H1 (cell line): ENCODE results near the gene VARS2. TPM values are rescaled to one million over a fixed set of nuclear protein-coding genes. Genes with fewer than 3 reads are reported as not detected.

ENCODE experiments used
- CTCF ChIA-PET: fragments of 300-600 bp; sonication (Branson Sonifier 250); formaldehyde crosslinking; loops from one replicate; lab custom pipeline; 2021; ENCODE audit not compliant: partially characterized antibody; lab: Charles Lee
- POLR2A ChIA-PET: fragments of 300-600 bp; sonication (Branson Sonifier 250); formaldehyde crosslinking; loops from one replicate; lab custom pipeline; 2021; ENCODE audit warnings: inconsistent platforms; ENCODE audit not compliant: partially characterized antibody; lab: Charles Lee
- DNase-seq, 2 experiments: peaks; one replicate each; pipeline versions ENCODE4 v3.0.0 to v3.0.0-alpha.2; 2010 to 2022; ENCODE audit warnings: low spot score in 2 of 2, low read depth in 1 of 2, mixed read lengths in 1 of 2
- FAIRE-seq: peaks from 2 replicates; lab custom pipeline; 2011; peaks lifted over from hg19 to GRCh38; lab: Jason Lieb, UNC
- H2AFZ ChIP-seq: 2 replicates; pipeline ENCODE4 v1.8.1; 2012; ENCODE audit warnings: low read length, inconsistent platforms
- H2AK5ac ChIP-seq: 2 replicates; pipeline ENCODE4 v1.6.1; 2013; ENCODE audit warnings: low read depth, low read length
- H2BK120ac ChIP-seq: replicated peaks from 2 replicates; pipeline ENCODE3; 2013; ENCODE audit warnings: low read depth, low read length, inconsistent platforms
- H2BK12ac ChIP-seq: 2 replicates; pipeline ENCODE4 v1.6.1; 2013; ENCODE audit warnings: low read depth, low read length
- H2BK15ac ChIP-seq: 2 replicates; pipeline ENCODE4 v1.6.1; 2013; ENCODE audit warnings: low read length
- H2BK20ac ChIP-seq: 2 replicates; pipeline ENCODE4 v1.6.1; 2013; ENCODE audit warnings: low read length
- H2BK5ac ChIP-seq: 2 replicates; pipeline ENCODE4 v1.6.1; 2013; ENCODE audit warnings: low read depth, low read length
- H3K14ac ChIP-seq: 2 replicates; pipeline ENCODE4 v1.6.1; 2013; ENCODE audit warnings: inconsistent platforms; ENCODE audit not compliant: insufficient read length
- H3K18ac ChIP-seq: 2 replicates; pipeline ENCODE4 v1.6.1; 2013; ENCODE audit warnings: low read length; ENCODE audit errors: extremely low read depth
- H3K23ac ChIP-seq: 2 replicates; pipeline ENCODE4 v1.6.1; 2013; ENCODE audit warnings: inconsistent platforms; ENCODE audit not compliant: insufficient read length
- H3K23me2 ChIP-seq: 2 replicates; pipeline ENCODE4 v1.6.1; 2013; ENCODE audit warnings: low read depth, low read length
- H3K27ac ChIP-seq: 2 replicates; pipeline ENCODE4 v1.6.1; 2011; ENCODE audit warnings: low read depth, low read length, inconsistent platforms
- H3K27me3 ChIP-seq, 4 experiments: replicated peaks in 1 of 4; 1 replicate in 1 of 4; 2 replicates in 3 of 4; pipeline versions ENCODE4 v1.6.1 to v1.8.1; 2011 to 2013; ENCODE audit warnings: low read length in 3 of 4, mild to moderate bottlenecking in 3 of 4, inconsistent platforms in 2 of 4, mixed read lengths in 2 of 4, moderate library complexity in 1 of 4; ENCODE audit not compliant: control insufficient read depth in 3 of 4, insufficient read depth in 3 of 4; ENCODE audit errors: extremely low read depth in 1 of 4
- H3K36me3 ChIP-seq, 4 experiments: 2 replicates each; pipeline versions ENCODE4 v1.6.1 to v1.8.1; 2011 to 2013; ENCODE audit warnings: mild to moderate bottlenecking in 4 of 4, low read length in 3 of 4, moderate library complexity in 2 of 4, control low read depth in 1 of 4, inconsistent platforms in 1 of 4; ENCODE audit not compliant: insufficient read depth in 4 of 4, control insufficient read depth in 2 of 4
- H3K4ac ChIP-seq: replicated peaks from 2 replicates; pipeline ENCODE3; 2013; ENCODE audit warnings: low read length, low read depth, mixed read lengths, inconsistent platforms; ENCODE audit not compliant: insufficient read length
- H3K4me1 ChIP-seq, 4 experiments: replicated peaks in 1 of 4; 1 replicate in 1 of 4; 2 replicates in 3 of 4; pipeline versions ENCODE4 v1.6.1 to v1.8.1; 2011 to 2013; ENCODE audit warnings: low read length in 3 of 4, inconsistent platforms in 2 of 4, mixed read lengths in 1 of 4; ENCODE audit not compliant: insufficient read depth in 4 of 4, control insufficient read depth in 3 of 4
- H3K4me2 ChIP-seq, 2 experiments: 2 replicates each; pipeline versions ENCODE4 v1.6.1 to v1.8.1; 2011 to 2013; ENCODE audit warnings: low read depth in 2 of 2, low read length in 2 of 2, control low read depth in 1 of 2, inconsistent platforms in 1 of 2, mild to moderate bottlenecking in 1 of 2; ENCODE audit not compliant: insufficient read depth in 1 of 2
- H3K4me3 ChIP-seq, 4 experiments: fragments of 200-600, 300-600 bp in 1 of 4; sonication (generic), shearing (Covaris generic), sonication (Bioruptor Twin) in 1 of 4; 2 replicates each; pipeline versions ENCODE4 v1.5.1 to v1.8.1; 2011 to 2016; ENCODE audit warnings: low read length in 4 of 4, low read depth in 3 of 4, control low read depth in 2 of 4, inconsistent platforms in 2 of 4, mild to moderate bottlenecking in 2 of 4, mixed read lengths in 1 of 4, moderate library complexity in 1 of 4; ENCODE audit not compliant: insufficient read depth in 2 of 4; ENCODE audit errors: extremely low read depth in 1 of 4
- H3K56ac ChIP-seq: replicated peaks from 2 replicates; pipeline ENCODE3; 2013; ENCODE audit warnings: low read depth, mild to moderate bottlenecking, mixed read lengths, low read length, inconsistent platforms; ENCODE audit not compliant: insufficient read length
- H3K79me1 ChIP-seq: 2 replicates; pipeline ENCODE4 v1.6.1; 2013; ENCODE audit warnings: low read depth, low read length, control low read depth
- H3K79me2 ChIP-seq, 2 experiments: 2 replicates each; pipeline versions ENCODE4 v1.6.1 to v1.8.1; 2012 to 2013; ENCODE audit warnings: low read length in 2 of 2, mild to moderate bottlenecking in 2 of 2, inconsistent platforms in 1 of 2; ENCODE audit not compliant: insufficient read depth in 2 of 2, control insufficient read depth in 1 of 2
- H3K9ac ChIP-seq, 4 experiments: replicated peaks in 1 of 4; 1 replicate in 1 of 4; 2 replicates in 3 of 4; pipeline versions ENCODE4 v1.6.1 to v1.8.1; 2011 to 2013; ENCODE audit warnings: low read depth in 3 of 4, low read length in 3 of 4, control low read depth in 2 of 4, mild to moderate bottlenecking in 2 of 4, moderate library complexity in 2 of 4, inconsistent platforms in 1 of 4; ENCODE audit errors: extremely low read depth in 1 of 4
- H3K9me3 ChIP-seq, 2 experiments: 2 replicates each; pipeline versions ENCODE4 v1.6.1 to v1.8.1; 2012 to 2013; ENCODE audit warnings: mild to moderate bottlenecking in 2 of 2, moderate library complexity in 2 of 2, control low read depth in 1 of 2, inconsistent platforms in 1 of 2, low read depth in 1 of 2, low read length in 1 of 2, mixed read lengths in 1 of 2; ENCODE audit not compliant: insufficient read depth in 2 of 2
- H4K20me1 ChIP-seq, 2 experiments: replicated peaks in 1 of 2; 2 replicates each; pipeline versions ENCODE3 to v1.8.1; 2011 to 2013; ENCODE audit warnings: inconsistent platforms in 2 of 2, low read length in 2 of 2, mild to moderate bottlenecking in 1 of 2; ENCODE audit not compliant: insufficient read depth in 2 of 2, control insufficient read depth in 1 of 2
- H4K5ac ChIP-seq: 2 replicates; pipeline ENCODE4 v1.6.1; 2013; ENCODE audit warnings: low read length, low read depth, mixed read lengths, inconsistent platforms; ENCODE audit not compliant: insufficient read length
- H4K8ac ChIP-seq: 2 replicates; pipeline ENCODE4 v1.8.0; 2013; ENCODE audit warnings: mild to moderate bottlenecking, moderate library complexity, low read length, inconsistent platforms; ENCODE audit not compliant: insufficient read depth; ENCODE audit errors: extremely low read depth
- H4K91ac ChIP-seq: replicated peaks from 2 replicates; pipeline ENCODE3; 2013; ENCODE audit warnings: low read length, mixed read lengths, inconsistent platforms; ENCODE audit not compliant: insufficient read length
- BACH1 ChIP-seq: IDR thresholded peaks from 2 replicates; pipeline ENCODE4 v1.6.1; 2012; ENCODE audit warnings: low read length, improper control_type of control experiment
- CHD1 ChIP-seq: IDR thresholded peaks from 2 replicates; pipeline ENCODE4 v1.6.1; 2012; ENCODE audit warnings: low read depth, low read length, improper control_type of control experiment
- HDAC2 ChIP-seq, 2 experiments: fragments of 300-600 bp in 1 of 2; sonication (generic) in 1 of 2; IDR thresholded peaks; 2 replicates each; pipeline ENCODE4 v1.6.1; 2011 to 2012; ENCODE audit warnings: low read depth in 2 of 2, low read length in 2 of 2, mild to moderate bottlenecking in 2 of 2, moderate library complexity in 2 of 2, borderline replicate concordance in 1 of 2, inconsistent platforms in 1 of 2
- JUND ChIP-seq: IDR thresholded peaks from 2 replicates; pipeline ENCODE4 v1.6.1; 2011; ENCODE audit warnings: mild to moderate bottlenecking, improper control_type of control experiment, low read length
- RAD21 ChIP-seq, 2 experiments: IDR thresholded peaks in 1 of 2; conservative IDR thresholded peaks in 1 of 2; 2 replicates each; pipeline ENCODE4 v1.6.1; 2011; ENCODE audit warnings: low read depth in 2 of 2, low read length in 2 of 2, improper control_type of control experiment in 1 of 2, inconsistent platforms in 1 of 2, mild to moderate bottlenecking in 1 of 2, moderate library complexity in 1 of 2
- RBBP5 ChIP-seq: IDR thresholded peaks from 2 replicates; pipeline ENCODE4 v1.7.1; 2012; ENCODE audit warnings: low read depth, mild to moderate bottlenecking, inconsistent platforms, low read length, moderate library complexity, borderline replicate concordance
- RXRA ChIP-seq: IDR thresholded peaks from 2 replicates; pipeline ENCODE4 v1.6.1; 2011; ENCODE audit warnings: low read depth, mild to moderate bottlenecking, low read length, moderate library complexity; ENCODE audit not compliant: insufficient read depth
- SIN3A ChIP-seq, 2 experiments: IDR thresholded peaks in 1 of 2; conservative IDR thresholded peaks in 1 of 2; 2 replicates each; pipeline ENCODE4 v1.6.1; 2011 to 2012; ENCODE audit warnings: low read length in 2 of 2, improper control_type of control experiment in 1 of 2, low read depth in 1 of 2, mild to moderate bottlenecking in 1 of 2
- SP1 ChIP-seq: IDR thresholded peaks from 2 replicates; pipeline ENCODE4 v1.6.1; 2011; ENCODE audit warnings: low read depth, low read length
- YY1 ChIP-seq: IDR thresholded peaks from 2 replicates; pipeline ENCODE4 v1.6.1; 2011; ENCODE audit warnings: low read depth, mild to moderate bottlenecking, low read length
- ZNF274 ChIP-seq: IDR thresholded peaks from 2 replicates; pipeline ENCODE4 v1.7.0; 2012; ENCODE audit warnings: low read length, borderline replicate concordance; ENCODE audit errors: extremely low read depth
- WGBS, 2 experiments: shearing (Covaris generic) in 1 of 2; methylation state at CpG; one replicate each; pipeline versions ENCODE4 v1.1.6 to v1.1.7; 2013 to 2015; ENCODE audit warnings: low lambda C conversion rate in 2 of 2, mixed read lengths in 2 of 2, inconsistent platforms in 1 of 2, low coverage in 1 of 2, missing lambda C conversion rate in 1 of 2; ENCODE audit not compliant: insufficient replicate concordance in 2 of 2, insufficient coverage in 1 of 2, insufficient read length in 1 of 2; ENCODE audit errors: extremely low coverage in 1 of 2, missing lambda C conversion rate in 1 of 2; 5-methylcytosine and 5-hydroxymethylcytosine counted together
- polyA plus RNA-seq, 7 experiments: library from polyadenylated mRNA; depleted of rRNA in 3 of 7; stranded (reverse) in 5 of 7; unstranded in 2 of 7; fragments of >200 nt in 5 of 7; fragments of 200-250 nt in 2 of 7; gene quantifications; 1 replicate in 5 of 7; 2 replicates in 1 of 7; 4 replicates in 1 of 7; pipeline versions ENCODE4 v1.2.1 to v1.2.3, GENCODE V29; 2011 to 2013; ENCODE audit warnings: missing spikeins in 2 of 7, mixed read lengths in 2 of 7
- total RNA-seq: library from RNA; stranded (reverse); fragmentation: NEBNext Ultra II Directional; extraction: Animal tissue kit (Norgen Biotek cat#: 25700); gene quantifications from 2 replicates; pipeline ENCODE4 v1.2.1, GENCODE V29; 2021

Gene VARS2
- total and polyA plus RNA-seq, 2 of the 8 experiments (the other 6 are each of a cell fraction or from before 2014, with no cell fraction given) = 26.8 to 47.7 TPM

DNA sequence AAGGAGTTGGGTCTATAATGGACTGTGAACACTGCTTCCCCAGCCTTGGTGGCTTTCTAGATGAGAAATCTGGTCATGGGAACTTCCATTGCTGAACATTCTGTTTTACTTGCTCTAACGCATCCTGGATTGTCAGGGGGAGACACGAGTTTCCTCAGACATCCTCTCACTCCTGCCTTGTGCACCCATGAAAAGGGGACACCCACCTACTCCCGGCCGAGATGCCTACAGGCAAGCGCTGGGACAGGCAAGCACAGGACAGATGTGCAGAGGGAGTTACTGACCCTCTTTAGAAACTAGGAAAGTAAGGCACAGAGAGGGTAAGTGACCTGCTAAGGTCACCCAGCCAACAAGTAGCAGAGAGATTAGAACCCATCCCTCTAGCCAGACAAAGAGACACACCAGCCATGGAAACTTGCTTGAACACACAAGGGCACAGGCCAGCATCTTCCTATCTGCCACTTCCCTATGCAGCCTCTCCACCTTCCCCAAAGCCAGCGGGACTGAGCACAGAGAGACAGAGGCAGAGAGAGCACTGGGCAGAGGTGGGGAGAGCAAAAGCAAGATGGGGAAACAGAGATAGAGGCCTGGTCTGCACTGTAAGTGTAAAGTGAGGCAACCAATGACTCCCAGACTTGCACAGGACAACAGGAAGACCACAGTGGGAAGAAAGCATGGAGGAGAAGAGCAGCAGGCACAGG lies 18.8 kb downstream of the VARS2 start:
- Histone ChIP-seq H3K18ac (no peak overlapping the region), H3K56ac (no peak overlapping the region), H2BK15ac (no peak overlapping the region), H2AFZ (no peak overlapping the region), H2AK5ac (no peak overlapping the region), H4K91ac (no peak overlapping the region), H3K4ac (no peak overlapping the region), H2BK20ac (no peak overlapping the region), H4K5ac (no peak overlapping the region), H3K27ac (no peak overlapping the region), H3K79me1 (no peaks in the 10 kb centered on the region), H3K4me1 (peaks cover 0 to 3% (median 0%) of the 10 kb centered on the region in 4 experiments; a peak in 1 of 7 replicates), H2BK12ac (no peak overlapping the region), H3K4me2 (no peak overlapping the region), H3K36me3 (peaks cover 0 to 3% (median 0%) of the 10 kb centered on the region in 4 experiments; a peak in 3 of 8 replicates), H3K14ac (no peak overlapping the region), H2BK120ac (no peak overlapping the region), H4K20me1 (no peaks in the 10 kb centered on the region), H3K23me2 (0 out of 2 replicates have a peak, but pooled peaks cover 4% of the 10 kb centered on the region), H3K27me3 (no peaks in the 10 kb centered on the region), H3K23ac (no peak overlapping the region), H3K9me3 (peaks cover 0 to 6% of the 10 kb centered on the region in 2 experiments; a peak in 2 of 4 replicates), H4K8ac (no peak overlapping the region), H3K9ac (no peak overlapping the region), H3K79me2 (no peaks in the 10 kb centered on the region), H2BK5ac (no peak overlapping the region), H3K4me3 (no peak overlapping the region)
- ChIA-PET POLR2A (interaction anchor here (1.5 kb wide), 1 partner anchor 10 kb away, joined by 4 read pairs; no protein-coding TSS in a partner anchor), CTCF (interaction anchor here (1.6 kb wide), 2 partner anchors 18 to 155 kb away, joined by 4 to 11 read pairs; no protein-coding TSS in a partner anchor)
- 92% methylated on average over 6 of the region's 6 CpGs; no CpG with 5 or more reads in 1 of the 2 experiments for WGBS, 2 experiments
- no peak for DNase-seq
- FAIRE-seq = no peak
- TF ChIP-seq RBBP5 = no peak
- no peak for TF ChIP-seq HDAC2 (IDR thresholded peaks at IDR 0.05; ENCODE audit: borderline replicate concordance in 1 of 2, low read depth in 2 of 2, low read length in 2 of 2)
- no peak for TF ChIP-seq YY1
- TF ChIP-seq ZNF274 = no peak
- TF ChIP-seq RAD21 (IDR thresholded peaks at IDR 0.05 in 1 of 2, conservative IDR thresholded peaks at IDR 0.05 in 1 of 2; ENCODE audit: low read depth in 2 of 2, low read length in 2 of 2) = no peak
- no peak for TF ChIP-seq RXRA
- no peak for TF ChIP-seq SIN3A (conservative IDR thresholded peaks at IDR 0.05 in 1 of 2, IDR thresholded peaks at IDR 0.05 in 1 of 2; ENCODE audit: low read depth in 1 of 2, low read length in 2 of 2)
- no peak for TF ChIP-seq SP1
- no peak for TF ChIP-seq JUND
- TF ChIP-seq BACH1 = no peak
- no peak for TF ChIP-seq CHD1
